Naive thymus-derived CD4-positive, alpha-beta T cell (primary cell): ENCODE results near the gene SRPRA. TPM values are rescaled to one million over a fixed set of nuclear protein-coding genes. Genes with fewer than 3 reads are reported as not detected.

ENCODE experiments used
- ATAC-seq: fragments of 150-1000 bp; cut with Tn5 transposase; 2 replicates; pipeline ENCODE4 v1.10.0; 2021; ENCODE audit warnings: mild to moderate bottlenecking, moderate library complexity
- CTCF ChIA-PET: fragments of 350-600 bp; sonication (Branson Sonifier 250); formaldehyde crosslinking; loops from one replicate; lab custom pipeline; 2021; ENCODE audit warnings: antibody characterized with exemption; lab: Charles Lee
- POLR2A ChIA-PET: fragments of 350-600 bp; sonication (Branson Sonifier 250); formaldehyde crosslinking; loops from one replicate; lab custom pipeline; 2021; ENCODE audit warnings: antibody characterized with exemption, inconsistent platforms; lab: Charles Lee
- DNase-seq, 9 donors: peaks; one replicate each; pipeline versions ENCODE4 v3.0.0 to v3.0.0-alpha.2; 2020 to 2022; ENCODE audit warnings: mixed read lengths in 1 of 9
- H3K27ac ChIP-seq: one replicate; pipeline ENCODE4 v1.7.0; 2013; ENCODE audit warnings: mild to moderate bottlenecking, low read depth, low read length, moderate library complexity
- H3K27me3 ChIP-seq, 2 donors: one replicate each; pipeline ENCODE4 v1.7.0; 2013; ENCODE audit warnings: low read length in 2 of 2, mild to moderate bottlenecking in 2 of 2, moderate library complexity in 2 of 2; ENCODE audit not compliant: control insufficient read depth in 2 of 2, insufficient read depth in 2 of 2
- H3K36me3 ChIP-seq, 3 experiments: 1 replicate in 2 of 3; 2 replicates in 1 of 3; pipeline ENCODE4 v1.7.0; 2013; ENCODE audit warnings: low read length in 3 of 3, mild to moderate bottlenecking in 3 of 3, moderate library complexity in 1 of 3; ENCODE audit not compliant: insufficient read depth in 3 of 3, control insufficient read depth in 2 of 3
- H3K4me1 ChIP-seq, 2 donors: one replicate each; pipeline ENCODE4 v1.7.0; 2013; ENCODE audit warnings: low read length in 2 of 2, mild to moderate bottlenecking in 2 of 2, moderate library complexity in 1 of 2; ENCODE audit not compliant: control insufficient read depth in 2 of 2, insufficient read depth in 2 of 2
- H3K4me3 ChIP-seq: 2 replicates; pipeline ENCODE4 v1.7.0; 2013; ENCODE audit warnings: mild to moderate bottlenecking, low read length
- H3K9me3 ChIP-seq, 3 experiments: 1 replicate in 2 of 3; 2 replicates in 1 of 3; pipeline ENCODE4 v1.7.0; 2013; ENCODE audit warnings: low read length in 3 of 3; ENCODE audit not compliant: control insufficient read depth in 2 of 3
- H3K27ac Mint-ChIP-seq, 9 donors: one replicate each; pipeline ENCODE4 v1.8.0; 2020 to 2022; ENCODE audit warnings: mixed read lengths in 9 of 9, mild to moderate bottlenecking in 8 of 9, moderate library complexity in 5 of 9, inconsistent platforms in 2 of 9
- H3K27me3 Mint-ChIP-seq, 5 donors: one replicate each; pipeline ENCODE4 v1.8.0; 2021 to 2022; ENCODE audit warnings: mixed read lengths in 5 of 5, mild to moderate bottlenecking in 1 of 5
- H3K36me3 Mint-ChIP-seq, 5 donors: one replicate each; pipeline ENCODE4 v1.8.0; 2020 to 2022; ENCODE audit warnings: mixed read lengths in 5 of 5, mild to moderate bottlenecking in 3 of 5, inconsistent platforms in 1 of 5
- H3K4me1 Mint-ChIP-seq, 7 donors: one replicate each; pipeline ENCODE4 v1.8.0; 2020 to 2022; ENCODE audit warnings: mixed read lengths in 7 of 7, mild to moderate bottlenecking in 3 of 7, inconsistent platforms in 1 of 7
- H3K4me3 Mint-ChIP-seq, 10 donors: one replicate each; pipeline ENCODE4 v1.8.0; 2020 to 2022; ENCODE audit warnings: mild to moderate bottlenecking in 10 of 10, mixed read lengths in 10 of 10, moderate library complexity in 6 of 10, inconsistent platforms in 2 of 10
- H3K9me3 Mint-ChIP-seq, 11 donors: one replicate each; pipeline ENCODE4 v1.8.0; 2020 to 2022; ENCODE audit warnings: mixed read lengths in 11 of 11, mild to moderate bottlenecking in 4 of 11, inconsistent platforms in 1 of 11, moderate library complexity in 1 of 11
- intact Hi-C, 2 donors: fragments of 100-400 bp; cut with micrococcal nuclease; formaldehyde crosslinking; loops; one replicate each; pipeline ENCODE4 v1.15.1; 2023
- polyA plus RNA-seq, 2 donors: library from polyadenylated mRNA; unstranded; fragments of 300-500 nt; fragmentation: Illumina TruSeq; gene quantifications; one replicate each; pipeline ENCODE4 v1.2.3, GENCODE V29; 2021
- total RNA-seq, 6 experiments: library from RNA in 5 of 6; stranded (reverse) in 5 of 6; gene quantifications; 1 replicate in 5 of 6; 2 replicates in 1 of 6; pipeline ENCODE4 v1.2.3 and lab custom pipeline; 2021 to 2026

Gene SRPRA
- total and polyA plus RNA-seq, 7 experiments from 2014 or later = 81.6 to 179 (median 149) TPM

DNA sequence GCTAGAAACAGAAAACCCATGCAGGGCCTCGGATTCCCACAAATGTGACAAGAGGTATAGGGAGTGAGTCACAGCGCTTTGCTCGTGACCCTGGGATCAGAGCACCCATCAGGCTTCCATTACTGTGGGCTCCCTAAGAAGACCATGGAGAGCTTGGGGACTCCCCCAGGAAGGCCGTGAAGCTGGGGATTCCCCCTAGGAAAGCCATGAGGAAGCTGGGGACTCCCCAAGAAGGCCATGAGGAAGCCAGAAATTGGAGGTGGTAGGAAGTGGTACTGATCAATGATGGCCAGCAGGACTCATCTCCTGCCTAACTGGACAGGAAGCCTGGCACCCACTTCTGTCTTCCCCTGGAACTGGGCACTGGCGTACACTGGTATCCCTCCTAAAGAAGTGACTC is 25.0 kb upstream of the SRPRA start:
- intact Hi-C loops = no loop called here
- CTCF ChIA-PET = no interaction called here
- ATAC-seq = peak; percentile 16

DNA sequence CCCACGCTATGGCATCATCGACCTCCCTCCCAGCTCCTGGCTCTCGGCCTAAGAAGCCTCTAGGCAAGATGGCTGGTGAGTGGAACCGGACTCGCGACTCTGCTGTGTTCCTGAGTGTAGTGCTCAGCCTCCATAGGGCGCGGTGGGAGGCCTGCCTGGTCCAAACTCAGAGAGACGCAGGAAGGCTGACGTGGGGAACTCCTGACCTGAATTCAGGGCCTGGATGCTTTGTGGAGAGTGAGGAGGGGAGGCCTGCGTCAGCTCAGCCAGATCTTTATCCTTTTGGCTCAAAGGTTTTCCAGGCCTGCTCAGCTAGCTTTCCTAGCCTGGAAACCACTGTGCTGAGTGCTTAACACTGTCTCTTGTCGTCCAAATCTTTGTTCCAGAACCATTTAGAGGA is 22.2 kb upstream of the SRPRA start:
- ChIA-PET POLR2A (interaction anchor here (1.4 kb wide), 1 partner anchor 9 kb away, joined by 3 read pairs; no protein-coding TSS in a partner anchor), CTCF (no interaction called here)
- Histone ChIP-seq H3K27ac (no peak overlapping the region), H3K4me1 (no peaks in the 10 kb centered on the region), H3K9me3 (no peaks in the 10 kb centered on the region), H3K27me3 (no peaks in the 10 kb centered on the region), H3K36me3 (peaks cover 0 to 56% (median 16%) of the 10 kb centered on the region in 3 experiments), H3K4me3 (no peak overlapping the region)
- peaks cover 5 to 12% (median 9%) of the 10 kb centered on the region in 7 donors for H3K4me1 Mint-ChIP-seq
- no peaks in the 10 kb centered on the region for H3K9me3 Mint-ChIP-seq
- peaks cover 9 to 45% (median 10%) of the 10 kb centered on the region in 5 donors for H3K36me3 Mint-ChIP-seq
- ATAC-seq (no peak), DNase-seq (no peak)
- H3K4me3 Mint-ChIP-seq = no peak overlapping the region
- intact Hi-C loops = no loop called here
- no peak overlapping the region for H3K27ac Mint-ChIP-seq
- no peaks in the 10 kb centered on the region for H3K27me3 Mint-ChIP-seq

More for the DNA sequence above, 25.0 kb upstream of the SRPRA start:
- H3K27me3 ChIP-seq = no peaks in the 10 kb centered on the region
- H3K4me3 ChIP-seq = no peak overlapping the region
- H3K9me3 Mint-ChIP-seq = no peaks in the 10 kb centered on the region
- peaks cover 7 to 59% (median 14%) of the 10 kb centered on the region in 5 donors for H3K36me3 Mint-ChIP-seq
- no peak overlapping the region for H3K27ac ChIP-seq
- no peaks in the 10 kb centered on the region for H3K9me3 ChIP-seq
- H3K4me3 Mint-ChIP-seq = no peak overlapping the region
- H3K4me1 ChIP-seq = no peaks in the 10 kb centered on the region
- peaks cover 7 to 23% (median 12%) of the 10 kb centered on the region in 7 donors for H3K4me1 Mint-ChIP-seq
- DNase-seq = no peak
- H3K36me3 ChIP-seq = peaks cover 0 to 50% (median 16%) of the 10 kb centered on the region in 3 experiments
- POLR2A ChIA-PET = interaction anchor here (0.9 kb wide), 1 partner anchor 10 kb away, joined by 4 read pairs; no protein-coding TSS in a partner anchor
- H3K27me3 Mint-ChIP-seq = no peaks in the 10 kb centered on the region
- no peak overlapping the region for H3K27ac Mint-ChIP-seq

DNA sequence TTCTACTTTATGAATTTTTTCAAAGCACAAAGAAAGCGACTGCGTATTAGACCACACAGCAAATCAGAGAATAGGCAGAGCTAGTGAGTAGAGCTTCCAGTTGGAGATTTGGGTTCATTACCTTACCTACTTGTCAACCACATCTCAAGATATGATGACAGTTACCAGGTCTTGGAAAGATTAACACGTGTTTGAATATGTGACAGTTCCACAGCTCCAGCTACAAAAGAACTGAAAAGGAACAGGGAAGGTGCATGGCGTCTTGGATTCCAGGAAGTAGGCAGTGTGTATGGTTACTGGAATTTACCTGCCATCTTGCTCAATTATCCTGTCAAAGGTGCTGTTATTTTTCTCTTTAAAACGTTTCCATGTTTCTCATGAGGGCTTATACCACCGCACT is 19.5 kb upstream of the SRPRA start:
- Histone ChIP-seq H3K27me3 (no peaks in the 10 kb centered on the region), H3K27ac (no peak overlapping the region), H3K4me3 (no peak overlapping the region), H3K36me3 (peaks cover 0 to 44% (median 16%) of the 10 kb centered on the region in 3 experiments), H3K4me1 (peaks cover 10 to 12% of the 10 kb centered on the region in 2 donors), H3K9me3 (no peaks in the 10 kb centered on the region)
- no peak overlapping the region for H3K4me3 Mint-ChIP-seq
- no peaks in the 10 kb centered on the region for H3K27me3 Mint-ChIP-seq
- ChIA-PET POLR2A (interaction anchor here (1.1 to 2.1 kb wide), 2 partner anchors 12 to 19 kb away, joined by 4 to 8 read pairs; partner anchors contain the start of genes FOXRED1 and SRPRA), CTCF (no interaction called here)
- peaks cover 5 to 29% (median 22%) of the 10 kb centered on the region in 7 donors for H3K4me1 Mint-ChIP-seq
- DNase-seq (no peak), ATAC-seq (no peak)
- intact Hi-C loops = no loop called here
- no peaks in the 10 kb centered on the region for H3K9me3 Mint-ChIP-seq
- H3K27ac Mint-ChIP-seq = peak overlapping the region in 2 of 9 donors; percentile 28 to 43
- H3K36me3 Mint-ChIP-seq = peaks cover 2 to 28% (median 8%) of the 10 kb centered on the region in 5 donors

DNA sequence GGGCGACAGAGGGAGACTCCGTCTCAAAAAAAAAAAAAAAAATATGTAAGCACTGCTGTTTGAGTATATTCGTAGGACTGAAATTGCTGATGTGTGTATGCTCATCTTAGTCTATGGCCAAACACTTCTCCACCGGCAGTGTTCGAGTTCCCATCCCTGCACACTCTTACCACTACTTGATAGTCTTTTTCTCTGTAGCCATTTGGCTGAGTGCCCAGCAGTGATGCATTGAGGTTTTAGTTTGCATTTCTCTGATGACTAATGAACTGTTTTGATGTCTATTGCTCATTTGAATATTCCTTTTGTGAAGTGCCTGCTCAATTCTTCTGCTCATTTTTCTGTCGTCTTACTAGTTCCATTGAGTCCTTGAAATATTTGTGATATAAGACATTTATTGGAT is 16.1 kb upstream of the SRPRA start:
- POLR2A ChIA-PET = interaction anchor here (1.5 to 5.7 kb wide), 2 partner anchors 14 to 19 kb away, joined by 5 to 122 read pairs; partner anchors contain the start of genes DCPS, FOXRED1 and SRPRA
- H3K27ac Mint-ChIP-seq = peak overlapping the region; percentile 16 to 91 (median 71)
- no peak overlapping the region for H3K27ac ChIP-seq
- DNase-seq (peak in 8 of 9 donors; percentile 20 to 74 (median 53)), ATAC-seq (peak; percentile 20)
- H3K27me3 Mint-ChIP-seq = no peaks in the 10 kb centered on the region
- peaks cover 28 to 55% (median 47%) of the 10 kb centered on the region in 7 donors for H3K4me1 Mint-ChIP-seq
- no peaks in the 10 kb centered on the region for H3K27me3 ChIP-seq
- H3K9me3 Mint-ChIP-seq = no peaks in the 10 kb centered on the region
- peaks cover 0 to 9% (median 3%) of the 10 kb centered on the region in 5 donors for H3K36me3 Mint-ChIP-seq
- H3K36me3 ChIP-seq = peaks cover 0 to 13% (median 0%) of the 10 kb centered on the region in 3 experiments
- no peak overlapping the region for H3K4me3 ChIP-seq
- peaks cover 16 to 28% of the 10 kb centered on the region in 2 donors for H3K4me1 ChIP-seq
- intact Hi-C loops = loop anchor here (5.0 kb wide), 4 partner anchors 223 to 1333 kb away; partner anchors contain the start of genes CDON (in 2 of the 2), CCDC15 (in 1 of the 2), DDX25 (in 1 of the 2) and PUS3 (in 1 of the 2)
- no peaks in the 10 kb centered on the region for H3K9me3 ChIP-seq
- CTCF ChIA-PET = no interaction called here
- H3K4me3 Mint-ChIP-seq = peak overlapping the region; percentile 73 to 100 (median 95)

DNA sequence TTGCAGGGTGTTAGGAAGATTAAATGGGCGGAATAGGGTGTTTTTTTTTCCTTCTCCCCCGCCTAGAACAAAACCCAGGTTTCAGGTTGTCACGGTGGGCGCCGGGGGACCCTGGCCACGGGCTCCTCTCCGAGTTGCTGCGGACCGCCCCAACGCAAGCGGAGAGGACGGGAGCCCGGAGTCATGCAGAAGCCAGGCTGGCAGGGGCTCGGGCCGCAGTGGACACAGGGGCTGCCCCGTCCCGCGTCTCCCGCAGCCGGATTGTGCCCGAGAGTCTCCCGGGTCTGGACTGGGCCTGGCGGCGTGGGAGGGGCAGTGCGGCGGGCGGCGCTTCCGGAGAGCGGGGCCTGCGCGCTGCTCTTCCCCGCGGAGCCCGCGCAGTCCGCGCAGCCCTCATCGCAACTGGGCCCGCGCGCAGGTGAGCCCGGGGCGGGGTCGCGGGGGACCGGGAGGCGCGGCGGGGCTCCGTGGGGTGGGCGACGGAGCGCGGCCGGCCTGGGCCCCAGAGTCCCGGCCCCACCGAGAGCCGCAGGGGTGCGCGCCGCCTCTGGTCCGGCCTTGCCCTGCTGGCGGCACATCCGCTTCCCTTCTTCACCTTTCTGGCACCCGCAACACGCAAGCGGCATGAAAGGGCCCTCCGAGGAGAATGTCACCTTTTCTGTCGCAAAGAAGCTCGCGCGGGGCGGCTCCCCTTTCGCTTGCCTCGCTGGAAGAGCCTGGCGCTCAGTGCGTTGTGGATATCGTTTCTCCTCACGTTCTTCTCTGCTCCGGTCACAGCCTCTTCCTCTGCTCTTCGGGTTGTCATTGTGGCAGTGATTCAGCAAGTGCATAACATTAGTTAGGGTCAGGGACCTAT is 14.3 kb upstream of the SRPRA start, which contains the start of gene TIRAP:
Gene TIRAP, plus strand, starts transcription at position 358 of the 856 bp plus-strand sequence. CDS start 7,802 bp downstream, outside the sequence.
- peak within 1 kb of the TSS; percentile 86 for H3K27ac ChIP-seq
- H3K36me3 ChIP-seq = peaks cover 0 to 2% (median 0%) of the 10 kb centered on the region in 3 experiments
- H3K27me3 Mint-ChIP-seq = no peaks in the 10 kb centered on the region
- H3K4me1 Mint-ChIP-seq = peaks cover 35 to 62% (median 55%) of the 10 kb centered on the region in 7 donors
- H3K9me3 Mint-ChIP-seq = no peaks in the 10 kb centered on the region
- ATAC-seq (peak; percentile 79), DNase-seq (peak; percentile 55 to 77 (median 75))
- peak within 1 kb of the TSS; percentile 77 for H3K4me3 ChIP-seq
- ChIA-PET POLR2A (interaction anchor here (0.7 to 5.7 kb wide), 15 partner anchors 8 to 691 kb away, joined by 3 to 122 read pairs (median 4); partner anchors contain the start of genes DCPS, FOXRED1, SRPRA and STT3A), CTCF (interaction anchor here (2.4 kb wide), 1 partner anchor 14 kb away, joined by 9 read pairs; the partner anchor contains the start of genes FOXRED1 and SRPRA)
- peak within 1 kb of the TSS; percentile 88 to 100 (median 98) for H3K4me3 Mint-ChIP-seq
- peak within 1 kb of the TSS; percentile 93 to 99 (median 97) for H3K27ac Mint-ChIP-seq
- peaks cover 16 to 28% of the 10 kb centered on the region in 2 donors for H3K4me1 ChIP-seq
- intact Hi-C loops = loop anchor here (1.0 to 5.0 kb wide), 7 partner anchors 14 to 1331 kb away; partner anchors contain the start of genes CDON (in 2 of the 2), DCPS (in 2 of the 2), FAM118B (in 2 of the 2) and FOXRED1 (in 2 of the 2)
- no peaks in the 10 kb centered on the region for H3K9me3 ChIP-seq
- H3K27me3 ChIP-seq = no peaks in the 10 kb centered on the region
- peaks cover 0 to 15% (median 5%) of the 10 kb centered on the region in 5 donors for H3K36me3 Mint-ChIP-seq

DNA sequence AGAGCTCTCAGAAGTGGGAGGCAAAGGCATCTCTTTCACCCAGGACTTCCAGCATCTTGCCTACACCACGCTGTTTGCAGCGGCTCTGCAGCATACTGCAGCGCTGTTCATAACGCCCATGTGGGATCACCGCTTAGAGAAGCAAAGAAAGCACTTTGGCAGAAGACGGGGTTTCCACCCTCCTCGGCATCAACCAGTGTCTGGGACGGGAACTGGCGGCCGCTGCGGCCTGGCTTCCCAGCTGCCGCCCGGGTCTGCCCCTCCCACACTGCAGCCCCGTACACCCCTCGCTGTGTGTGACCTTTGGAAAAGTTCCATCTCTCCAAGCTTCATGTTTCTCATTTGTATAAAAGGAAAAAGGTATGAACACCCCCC is 13.7 kb upstream of the SRPRA start:
- H3K4me3 Mint-ChIP-seq = peak overlapping the region; percentile 81 to 100 (median 96)
- ChIA-PET CTCF (interaction anchor here (1.2 to 2.4 kb wide), 3 partner anchors 14 to 28 kb away, joined by 3 to 9 read pairs (median 5); partner anchors contain the start of genes FOXRED1 and SRPRA), POLR2A (interaction anchor here (0.6 to 5.7 kb wide), 8 partner anchors 9 to 697 kb away, joined by 3 to 122 read pairs (median 4); partner anchors contain the start of genes DCPS, FOXRED1, SRPRA and STT3A)
- peak overlapping the region; percentile 86 for H3K27ac ChIP-seq
- H3K4me1 Mint-ChIP-seq = peaks cover 35 to 62% (median 55%) of the 10 kb centered on the region in 7 donors
- H3K27me3 ChIP-seq = no peaks in the 10 kb centered on the region
- H3K9me3 ChIP-seq = no peaks in the 10 kb centered on the region
- DNase-seq = peak; percentile 22 to 59 (median 51)
- peak overlapping the region; percentile 77 for H3K4me3 ChIP-seq
- no peaks in the 10 kb centered on the region for H3K9me3 Mint-ChIP-seq
- ATAC-seq = peak; percentile 61
- H3K4me1 ChIP-seq = peaks cover 16 to 28% of the 10 kb centered on the region in 2 donors
- H3K36me3 ChIP-seq = peaks cover 0 to under 1% (median 0%) of the 10 kb centered on the region in 3 experiments
- peak overlapping the region; percentile 90 to 99 (median 95) for H3K27ac Mint-ChIP-seq
- H3K36me3 Mint-ChIP-seq = peaks cover 0 to 19% (median 8%) of the 10 kb centered on the region in 5 donors
- intact Hi-C loops = loop anchor here (1.0 to 5.0 kb wide), 5 partner anchors 71 to 1330 kb away; partner anchors contain the start of genes CDON (in 2 of the 2), CCDC15 (in 1 of the 2), DDX25 (in 1 of the 2) and FAM118B (in 1 of the 2)
- no peaks in the 10 kb centered on the region for H3K27me3 Mint-ChIP-seq
